OCI-LY1 (cell line): ENCODE data around the gene NAPG.

Source experiments
- CTCF ChIP-seq: fragments of 200-600 bp; sonication (generic), shearing (Covaris generic); IDR thresholded peaks from 2 replicates; pipeline ENCODE4 v1.5.1; 2017; ENCODE audit warnings: mild to moderate bottlenecking, antibody characterized with exemption, low read length, moderate library complexity, mixed read lengths
- EZH2 ChIP-seq: fragments of 200-600 bp; sonication (generic), shearing (Covaris generic); IDR thresholded peaks from 2 replicates; pipeline ENCODE4 v1.8.0; 2017; ENCODE audit warnings: borderline replicate concordance, mixed run types, mild to moderate bottlenecking, antibody characterized with exemption, low read length, moderate library complexity, mixed read lengths

- TF ChIP-seq CTCF (no peak), EZH2 (no peak)
Observed at GRCh38 chr18:10559553-10560451, 34.0 kb downstream of the NAPG start.
